ENCODE data around the gene CELF6. TPM values are rescaled to one million over a fixed set of nuclear protein-coding genes. Genes with fewer than 3 reads are reported as not detected.

CELF6 gene
- total RNA-seq, 1 donor from 2014 or later, result 2.2 TPM

- DNase-seq (peak; percentile 26), ATAC-seq (ENCODE audit: low read depth) (peak; percentile 66)
- Mint-ChIP-seq H3K4me1 (no peaks in the 10 kb centered on the region), H3K27ac (no peak overlapping the region), H3K9me3 (no peaks in the 10 kb centered on the region), H3K27me3 (no peaks in the 10 kb centered on the region), H3K4me3 (no peak overlapping the region), H3K36me3 (ENCODE audit: low read depth) (no peaks in the 10 kb centered on the region)
- ChIA-PET CTCF (interaction anchor here (2.5 to 7.6 kb wide), 2 partner anchors 59 to 86 kb away, joined by 10 to 47 read pairs; no protein-coding TSS in a partner anchor), POLR2A (interaction anchor here (0.6 to 2.1 kb wide), 4 partner anchors 50 to 187 kb away, joined by 3 to 4 read pairs (median 4); partner anchors contain the start of gene PKM)
- TF ChIP-seq CTCF (IDR thresholded peaks at IDR 0.05), result no peak
- intact Hi-C loops (cut with micrococcal nuclease), result loop anchor here (1.0 kb wide), 1 partner anchor 87 kb away; no protein-coding TSS in a partner anchor
These were observed 33.9 kb downstream of the CELF6 start for GRCh38 chr15:72285927-72286516.

GRCh38 chr15:72285402-72285801 lies 34.6 kb downstream of the CELF6 start:
- DNase-seq, result no peak
- H3K27ac Mint-ChIP-seq, result no peak overlapping the region
- POLR2A ChIA-PET, result interaction anchor here (1.3 to 2.1 kb wide), 2 partner anchors 54 to 85 kb away, joined by 4 read pairs; partner anchors contain the start of gene PKM
- no peak for TF ChIP-seq CTCF (IDR thresholded peaks at IDR 0.05)
- no peaks in the 10 kb centered on the region for H3K27me3 Mint-ChIP-seq
- CTCF ChIA-PET, result interaction anchor here (0.6 to 7.6 kb wide), 3 partner anchors 21 to 85 kb away, joined by 3 to 47 read pairs (median 10); no protein-coding TSS in a partner anchor
- ATAC-seq (ENCODE audit: low read depth), result no peak
- H3K4me1 Mint-ChIP-seq, result no peaks in the 10 kb centered on the region
- H3K36me3 Mint-ChIP-seq (ENCODE audit: low read depth), result no peaks in the 10 kb centered on the region
- H3K4me3 Mint-ChIP-seq, result no peak overlapping the region
- H3K9me3 Mint-ChIP-seq, result no peaks in the 10 kb centered on the region
- intact Hi-C loops (cut with micrococcal nuclease), result no loop called here

- ATAC-seq (ENCODE audit: low read depth), result no peak
- Mint-ChIP-seq H3K9me3 (no peaks in the 10 kb centered on the region), H3K36me3 (ENCODE audit: low read depth) (no peaks in the 10 kb centered on the region), H3K4me1 (no peaks in the 10 kb centered on the region), H3K4me3 (no peak overlapping the region), H3K27me3 (no peaks in the 10 kb centered on the region), H3K27ac (no peak overlapping the region)
- ChIA-PET POLR2A (interaction anchor here (2.1 kb wide), 1 partner anchor 53 kb away, joined by 4 read pairs; the partner anchor contains the start of gene PKM), CTCF (interaction anchor here (0.6 to 7.6 kb wide), 3 partner anchors 20 to 85 kb away, joined by 3 to 47 read pairs (median 10); no protein-coding TSS in a partner anchor)
- intact Hi-C loops (cut with micrococcal nuclease), result no loop called here
- no peak for DNase-seq
- no peak for TF ChIP-seq CTCF (IDR thresholded peaks at IDR 0.05)
These were observed 35.2 kb downstream of the CELF6 start for GRCh38 chr15:72284781-72285180.

GRCh38 chr15:72281713-72282112 lies 38.2 kb downstream of the CELF6 start:
- Mint-ChIP-seq H3K27me3 (no peaks in the 10 kb centered on the region), H3K9me3 (no peaks in the 10 kb centered on the region), H3K36me3 (ENCODE audit: low read depth) (no peaks in the 10 kb centered on the region), H3K4me3 (no peak overlapping the region), H3K27ac (no peak overlapping the region), H3K4me1 (no peaks in the 10 kb centered on the region)
- CTCF ChIA-PET, result interaction anchor here (2.8 kb wide), 1 partner anchor 81 kb away, joined by 10 read pairs; no protein-coding TSS in a partner anchor
- ATAC-seq (ENCODE audit: low read depth) (no peak), DNase-seq (no peak)
- no peak for TF ChIP-seq CTCF (IDR thresholded peaks at IDR 0.05)
- POLR2A ChIA-PET, result no interaction called here
- intact Hi-C loops (cut with micrococcal nuclease), result no loop called here

- no peaks in the 10 kb centered on the region for H3K36me3 Mint-ChIP-seq (ENCODE audit: low read depth)
- H3K4me3 Mint-ChIP-seq, result no peak overlapping the region
- CTCF ChIA-PET, result interaction anchor here (2.8 kb wide), 1 partner anchor 81 kb away, joined by 10 read pairs; no protein-coding TSS in a partner anchor
- intact Hi-C loops (cut with micrococcal nuclease), result no loop called here
- no peaks in the 10 kb centered on the region for H3K4me1 Mint-ChIP-seq
- no peaks in the 10 kb centered on the region for H3K9me3 Mint-ChIP-seq
- no peak for TF ChIP-seq CTCF (IDR thresholded peaks at IDR 0.05)
- no peaks in the 10 kb centered on the region for H3K27me3 Mint-ChIP-seq
- DNase-seq, result no peak
- POLR2A ChIA-PET, result no interaction called here
- no peak for ATAC-seq (ENCODE audit: low read depth)
- no peak overlapping the region for H3K27ac Mint-ChIP-seq
These were observed 39.2 kb downstream of the CELF6 start for GRCh38 chr15:72280751-72281150.

Measured in activated B cell treated with CpG ODN at 0.5 μM for 24 hours (primary cell).